ENCODE results near the gene CYP19A1.

Gene CYP19A1

DNA sequence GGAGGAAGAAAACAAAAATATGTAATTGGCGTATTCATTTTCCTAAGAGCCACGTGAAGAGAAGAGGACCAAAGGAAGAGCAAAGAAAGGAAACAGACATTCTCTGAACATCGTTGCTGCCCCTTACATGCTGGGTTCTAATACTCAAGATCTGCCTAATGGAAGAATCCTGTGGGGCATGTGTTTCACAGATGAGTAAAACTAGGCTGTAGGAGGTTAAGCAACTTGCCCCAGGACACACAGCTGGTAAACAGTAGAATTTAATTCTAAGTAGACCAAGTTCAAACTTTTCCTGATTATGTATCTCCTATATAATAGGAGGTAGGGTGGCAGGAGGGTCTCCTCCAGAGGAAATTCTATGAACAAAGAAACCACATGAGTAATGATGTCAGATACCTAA, 137.6 kb downstream of the CYP19A1 start:
- no peaks in the 10 kb centered on the region for H4K20me1 ChIP-seq (ENCODE audit: insufficient read depth)
- no peak overlapping the region for H3K27ac ChIP-seq
- no peak overlapping the region for H3K4me3 ChIP-seq (IDR thresholded peaks at IDR 0.05; ENCODE audit: insufficient read depth, low read depth, low read length)
- no peaks in the 10 kb centered on the region for H3K27me3 ChIP-seq (ENCODE audit: insufficient read depth, low read depth)
- H3K79me2 ChIP-seq (ENCODE audit: insufficient read depth, low read depth) = no peaks in the 10 kb centered on the region
- H3K4me2 ChIP-seq = no peak overlapping the region
- H2AFZ ChIP-seq (ENCODE audit: low read depth) = no peak overlapping the region
- H3K36me3 ChIP-seq (ENCODE audit: insufficient read depth) = no peaks in the 10 kb centered on the region
- no peak overlapping the region for H3K9ac ChIP-seq
- TF ChIP-seq, protein P1, sequence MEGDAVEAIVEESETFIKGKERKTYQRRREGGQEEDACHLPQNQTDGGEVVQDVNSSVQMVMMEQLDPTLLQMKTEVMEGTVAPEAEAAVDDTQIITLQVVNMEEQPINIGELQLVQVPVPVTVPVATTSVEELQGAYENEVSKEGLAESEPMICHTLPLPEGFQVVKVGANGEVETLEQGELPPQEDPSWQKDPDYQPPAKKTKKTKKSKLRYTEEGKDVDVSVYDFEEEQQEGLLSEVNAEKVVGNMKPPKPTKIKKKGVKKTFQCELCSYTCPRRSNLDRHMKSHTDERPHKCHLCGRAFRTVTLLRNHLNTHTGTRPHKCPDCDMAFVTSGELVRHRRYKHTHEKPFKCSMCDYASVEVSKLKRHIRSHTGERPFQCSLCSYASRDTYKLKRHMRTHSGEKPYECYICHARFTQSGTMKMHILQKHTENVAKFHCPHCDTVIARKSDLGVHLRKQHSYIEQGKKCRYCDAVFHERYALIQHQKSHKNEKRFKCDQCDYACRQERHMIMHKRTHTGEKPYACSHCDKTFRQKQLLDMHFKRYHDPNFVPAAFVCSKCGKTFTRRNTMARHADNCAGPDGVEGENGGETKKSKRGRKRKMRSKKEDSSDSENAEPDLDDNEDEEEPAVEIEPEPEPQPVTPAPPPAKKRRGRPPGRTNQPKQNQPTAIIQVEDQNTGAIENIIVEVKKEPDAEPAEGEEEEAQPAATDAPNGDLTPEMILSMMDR (conservative IDR thresholded peaks at IDR 0.05; ENCODE audit: low read depth, low read length) = no peak
- no peaks in the 10 kb centered on the region for H3K4me1 ChIP-seq (ENCODE audit: low read depth, poor library complexity, severe bottlenecking)

DNA sequence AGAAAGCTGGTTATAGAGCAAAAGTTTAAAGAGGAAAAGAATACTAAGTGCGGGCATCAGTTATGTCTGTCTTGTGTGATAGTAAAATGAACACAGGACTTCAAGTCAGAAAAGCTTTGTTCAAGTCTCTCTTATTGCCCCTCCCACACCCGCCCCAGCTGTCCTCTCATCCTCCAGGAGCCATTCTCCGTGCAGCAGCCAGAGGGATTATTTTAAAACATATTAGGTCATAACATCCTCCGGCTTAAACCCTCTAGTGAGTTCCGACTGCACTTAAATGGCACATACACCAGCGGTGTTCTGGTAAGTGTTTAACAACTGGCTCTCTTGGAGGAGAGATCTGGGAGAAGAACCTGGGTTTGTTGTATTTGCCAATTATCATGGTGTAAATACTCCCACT, 138.9 kb downstream of the CYP19A1 start:
- Histone ChIP-seq H3K27ac (no peak overlapping the region), H3K4me2 (no peak overlapping the region), H3K79me2 (ENCODE audit: insufficient read depth, low read depth) (no peaks in the 10 kb centered on the region), H3K27me3 (ENCODE audit: insufficient read depth, low read depth) (no peaks in the 10 kb centered on the region), H3K9ac (no peak overlapping the region), H3K4me3 (IDR thresholded peaks at IDR 0.05; ENCODE audit: insufficient read depth, low read depth, low read length) (no peak overlapping the region), H2AFZ (ENCODE audit: low read depth) (no peak overlapping the region), H4K20me1 (ENCODE audit: insufficient read depth) (no peaks in the 10 kb centered on the region), H3K36me3 (ENCODE audit: insufficient read depth) (no peaks in the 10 kb centered on the region), H3K4me1 (ENCODE audit: low read depth, poor library complexity, severe bottlenecking) (no peaks in the 10 kb centered on the region)
- TF ChIP-seq, protein P1 (conservative IDR thresholded peaks at IDR 0.05; ENCODE audit: low read depth, low read length) = no peak

DNA sequence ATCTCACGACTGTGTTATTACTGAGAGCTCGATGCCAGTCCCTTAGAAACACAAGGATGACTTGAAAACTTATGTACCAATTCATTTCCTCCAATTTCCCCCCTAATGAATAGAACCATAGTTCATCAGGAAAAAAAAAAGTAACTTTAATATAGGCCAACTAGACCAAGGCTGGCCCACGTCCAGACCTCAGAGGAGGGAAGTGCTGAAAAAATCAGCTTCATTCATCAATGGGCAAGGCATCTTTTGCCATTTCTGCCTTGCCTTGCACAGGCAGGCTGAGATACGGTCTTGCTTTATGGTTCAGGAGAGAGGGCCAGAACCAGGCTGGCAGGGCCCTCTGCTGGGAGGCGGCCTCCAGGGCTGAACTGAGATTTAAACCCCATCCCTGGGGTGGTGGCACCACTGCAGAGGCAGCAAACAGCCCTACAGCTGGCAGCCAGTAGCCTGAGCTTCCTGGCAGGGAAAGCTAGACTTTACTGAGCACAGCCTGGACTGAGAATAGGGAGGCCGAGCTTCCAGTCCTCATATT, 139.6 kb downstream of the CYP19A1 start:
- no peaks in the 10 kb centered on the region for H3K27me3 ChIP-seq (ENCODE audit: insufficient read depth, low read depth)
- no peak overlapping the region for H3K27ac ChIP-seq
- H3K4me3 ChIP-seq (IDR thresholded peaks at IDR 0.05; ENCODE audit: insufficient read depth, low read depth, low read length) = no peak overlapping the region
- no peaks in the 10 kb centered on the region for H4K20me1 ChIP-seq (ENCODE audit: insufficient read depth)
- no peaks in the 10 kb centered on the region for H3K36me3 ChIP-seq (ENCODE audit: insufficient read depth)
- no peaks in the 10 kb centered on the region for H3K4me1 ChIP-seq (ENCODE audit: low read depth, poor library complexity, severe bottlenecking)
- H3K79me2 ChIP-seq (ENCODE audit: insufficient read depth, low read depth) = no peaks in the 10 kb centered on the region
- no peak overlapping the region for H3K4me2 ChIP-seq
- TF ChIP-seq, protein P1 (conservative IDR thresholded peaks at IDR 0.05; ENCODE audit: low read depth, low read length) = no peak
- no peak overlapping the region for H3K9ac ChIP-seq
- no peak overlapping the region for H2AFZ ChIP-seq (ENCODE audit: low read depth)

DNA sequence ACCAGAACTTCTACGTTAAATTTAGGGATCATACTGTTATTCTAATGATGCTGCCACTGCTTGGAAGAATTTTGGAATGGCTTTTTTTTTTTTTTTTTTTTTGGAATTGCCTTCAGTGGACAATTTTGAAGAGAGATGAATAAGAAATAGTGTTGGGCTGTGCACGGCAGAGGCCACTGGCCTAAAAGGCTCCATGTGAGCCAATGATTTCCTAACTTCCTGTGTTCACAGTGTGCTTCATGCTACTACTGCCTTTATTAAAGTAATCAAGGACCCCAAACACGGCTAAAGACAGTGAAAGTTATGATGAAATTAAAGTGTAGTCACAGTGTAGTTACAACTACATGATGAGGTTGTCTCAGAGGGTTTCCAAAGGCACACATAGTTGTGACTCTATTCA, 142.9 kb downstream of the CYP19A1 start:
- TF ChIP-seq, protein P1 (conservative IDR thresholded peaks at IDR 0.05; ENCODE audit: low read depth, low read length) = no peak
- no peaks in the 10 kb centered on the region for H3K27me3 ChIP-seq (ENCODE audit: insufficient read depth, low read depth)
- H3K4me1 ChIP-seq (ENCODE audit: low read depth, poor library complexity, severe bottlenecking) = peaks cover 6% of the 10 kb centered on the region
- no peak overlapping the region for H3K4me2 ChIP-seq
- H3K9ac ChIP-seq = no peak overlapping the region
- no peaks in the 10 kb centered on the region for H3K79me2 ChIP-seq (ENCODE audit: insufficient read depth, low read depth)
- no peak overlapping the region for H3K27ac ChIP-seq
- H4K20me1 ChIP-seq (ENCODE audit: insufficient read depth) = no peaks in the 10 kb centered on the region
- H2AFZ ChIP-seq (ENCODE audit: low read depth) = no peak overlapping the region
- no peaks in the 10 kb centered on the region for H3K36me3 ChIP-seq (ENCODE audit: insufficient read depth)
- no peak overlapping the region for H3K4me3 ChIP-seq (IDR thresholded peaks at IDR 0.05; ENCODE audit: insufficient read depth, low read depth, low read length)

Measured in KMS-11 (cell line).